Activated CD8-positive, alpha-beta memory T cell treated with anti-CD3 and anti-CD28 coated beads for 1 hour (primary cell): ENCODE measurements around the gene HMGCLL1.

Experiments used
- DNase-seq, 2 donors: peaks; one replicate each; pipeline ENCODE4 v3.0.0-alpha.2; 2020; ENCODE audit warnings: low read depth in 1 of 2; ENCODE audit errors: extremely low read depth in 1 of 2

Gene HMGCLL1

DNA sequence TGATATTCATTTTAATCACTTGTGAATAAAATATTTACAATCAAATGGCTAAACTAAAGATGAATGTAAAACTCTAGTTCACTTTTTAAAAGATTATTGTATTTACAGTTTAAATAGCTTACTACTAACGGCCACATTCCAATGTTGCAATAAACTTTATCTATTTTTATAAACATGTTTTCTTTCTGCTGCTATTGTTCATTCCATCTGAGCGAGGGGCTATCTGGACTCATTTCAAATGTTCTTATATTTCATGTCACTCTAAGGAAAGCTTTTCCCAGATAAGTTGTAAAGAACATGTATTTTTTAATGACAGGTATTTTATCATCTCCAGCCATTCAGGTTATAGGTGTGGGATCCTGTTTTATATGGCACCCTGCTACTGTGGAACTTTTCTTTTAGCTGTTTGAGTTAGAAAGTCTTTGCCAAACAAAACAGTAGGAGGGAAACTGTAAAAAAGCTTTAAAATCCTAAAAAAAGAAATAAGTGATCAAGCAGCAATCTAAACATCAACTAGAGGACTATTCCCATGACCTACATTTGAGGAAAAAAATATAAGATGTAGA, 42.5 kb downstream of the HMGCLL1 start:
- no peak for DNase-seq

DNA sequence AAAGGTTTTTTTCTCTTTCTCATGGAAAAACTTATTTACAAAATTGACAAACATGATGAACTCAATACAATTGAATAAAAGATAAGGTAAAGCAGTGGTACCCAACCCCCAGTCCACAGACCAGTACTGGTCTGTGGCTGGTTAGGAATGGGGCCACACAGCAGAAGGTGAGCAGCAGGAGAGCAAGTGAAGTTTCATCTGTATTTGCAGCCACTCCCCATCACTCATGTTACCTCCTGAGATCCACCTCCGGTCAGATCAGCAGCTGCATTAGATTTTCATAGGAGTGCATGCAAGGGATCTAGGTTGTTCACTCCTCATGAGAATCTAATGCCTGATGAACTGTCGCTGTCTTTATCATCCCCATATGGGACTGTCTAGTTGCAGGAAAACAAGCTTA, 47.5 kb downstream of the HMGCLL1 start:
- no peak for DNase-seq

DNA sequence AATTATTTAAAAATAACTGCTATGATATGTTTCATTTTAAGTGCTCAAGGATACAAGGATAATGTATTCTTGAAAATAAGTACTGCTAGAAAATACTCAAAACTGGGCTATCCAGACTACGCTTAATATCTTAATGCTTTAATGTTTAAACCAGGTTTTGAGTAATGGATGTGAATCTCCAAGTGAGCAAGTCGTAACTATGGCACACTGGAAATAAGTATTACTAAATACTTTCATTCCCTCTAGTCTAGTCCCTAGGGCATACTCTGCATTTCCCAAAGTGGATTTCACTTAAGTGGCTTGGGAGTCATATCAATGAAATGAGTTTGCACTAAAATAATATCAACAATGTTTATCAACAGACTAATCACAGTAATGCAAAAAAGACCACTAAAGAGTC, 48.1 kb downstream of the HMGCLL1 start:
- DNase-seq = no peak

DNA sequence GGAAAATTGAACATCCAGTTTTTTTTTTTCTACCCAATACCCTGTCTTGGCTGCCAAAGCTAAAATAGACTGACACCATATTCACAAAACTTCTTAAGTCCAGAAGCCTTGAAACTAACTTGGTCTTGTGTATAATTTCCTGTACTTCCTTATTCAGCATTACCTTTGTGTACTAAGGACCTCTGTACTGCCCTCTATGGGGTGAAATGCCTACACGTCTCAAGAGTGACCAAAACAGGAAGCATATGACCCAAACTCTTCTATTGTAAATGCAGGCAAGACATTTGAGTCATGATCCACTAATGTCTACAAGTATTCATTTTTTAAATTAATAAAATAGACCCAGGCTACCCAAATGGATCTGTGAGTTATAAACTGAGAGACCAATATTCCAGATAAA, 50.4 kb downstream of the HMGCLL1 start:
- no peak for DNase-seq

DNA sequence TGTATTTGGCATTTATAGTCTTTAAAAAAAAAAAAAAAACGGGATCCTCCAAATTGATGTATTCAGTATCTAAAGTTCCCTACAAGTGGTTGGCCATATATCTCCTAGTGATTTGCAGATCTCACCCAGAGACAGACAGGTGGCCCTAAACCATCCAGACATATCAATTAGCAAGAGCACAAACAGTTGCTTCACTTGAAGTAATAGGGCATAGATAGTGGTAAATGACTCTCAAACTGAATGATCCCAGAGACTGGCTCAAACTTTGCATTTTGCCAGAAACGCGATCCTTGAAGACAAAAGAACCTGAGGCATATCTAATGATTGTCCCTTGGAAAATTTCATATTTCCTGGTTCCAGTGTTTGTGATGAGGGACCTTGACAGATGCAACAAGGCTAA, 54.6 kb downstream of the HMGCLL1 start:
- DNase-seq = no peak

DNA sequence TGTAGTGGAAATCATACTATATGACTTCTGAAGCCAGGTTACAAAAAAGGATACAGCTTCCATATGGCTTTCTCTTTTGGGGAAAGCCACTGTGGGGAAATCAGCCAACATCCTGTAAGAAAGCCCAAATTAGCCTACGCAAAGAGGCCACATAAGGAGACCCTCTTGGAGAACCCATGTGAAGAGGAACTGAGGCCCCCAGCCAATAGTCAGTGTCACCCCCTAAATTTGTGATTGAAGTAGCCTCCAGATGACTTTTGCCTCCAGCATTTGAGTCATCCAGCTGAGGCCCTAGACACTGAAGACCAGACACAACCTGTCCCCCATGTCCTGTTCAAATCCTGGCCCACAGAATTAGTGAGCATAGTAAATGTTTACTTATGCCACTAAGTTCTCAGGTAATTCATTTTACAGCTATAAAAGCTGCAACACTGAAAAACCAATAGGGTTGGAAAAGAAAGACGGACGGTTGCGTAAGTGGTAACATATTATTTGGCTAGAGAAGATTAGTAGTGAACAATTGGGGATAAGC, 60.4 kb downstream of the HMGCLL1 start:
- no peak for DNase-seq

DNA sequence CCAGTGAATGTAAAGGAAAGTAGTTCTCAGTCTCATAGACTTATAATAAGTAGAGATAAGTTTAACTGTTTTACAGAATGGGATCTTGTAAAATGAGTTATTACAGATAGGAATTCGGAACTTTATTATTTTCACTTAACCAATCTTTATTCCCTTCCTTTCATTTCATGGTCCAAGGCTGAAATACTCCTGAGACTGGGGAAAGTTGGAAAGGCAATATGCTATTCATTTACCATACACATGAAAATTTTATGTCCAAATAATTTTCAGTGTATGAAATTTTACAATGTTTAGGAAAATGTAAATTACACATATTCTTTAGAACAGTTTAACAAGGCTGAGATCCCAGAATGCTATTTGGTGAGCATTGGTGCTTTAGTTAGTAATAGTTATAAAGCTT, 62.3 kb downstream of the HMGCLL1 start:
- DNase-seq = no peak

DNA sequence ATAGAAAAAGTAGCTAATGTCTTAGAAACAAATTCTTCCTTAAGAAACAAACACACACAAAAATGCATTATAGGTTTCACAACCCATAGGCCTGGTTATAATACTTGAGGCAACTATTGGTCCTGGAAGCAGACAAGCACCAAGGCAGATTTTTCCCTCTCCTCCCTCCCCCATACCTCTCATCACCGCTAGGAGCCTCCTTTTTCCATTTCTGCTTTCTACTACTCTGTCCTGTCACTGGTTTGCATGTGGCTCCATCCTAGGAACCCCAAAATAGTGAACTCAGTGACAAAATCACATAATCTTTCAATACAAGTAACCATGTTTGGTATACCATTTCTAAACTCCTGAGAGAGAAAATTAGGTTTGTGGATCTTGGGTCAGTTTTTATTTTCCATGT, 66.1 kb downstream of the HMGCLL1 start:
- no peak for DNase-seq

DNA sequence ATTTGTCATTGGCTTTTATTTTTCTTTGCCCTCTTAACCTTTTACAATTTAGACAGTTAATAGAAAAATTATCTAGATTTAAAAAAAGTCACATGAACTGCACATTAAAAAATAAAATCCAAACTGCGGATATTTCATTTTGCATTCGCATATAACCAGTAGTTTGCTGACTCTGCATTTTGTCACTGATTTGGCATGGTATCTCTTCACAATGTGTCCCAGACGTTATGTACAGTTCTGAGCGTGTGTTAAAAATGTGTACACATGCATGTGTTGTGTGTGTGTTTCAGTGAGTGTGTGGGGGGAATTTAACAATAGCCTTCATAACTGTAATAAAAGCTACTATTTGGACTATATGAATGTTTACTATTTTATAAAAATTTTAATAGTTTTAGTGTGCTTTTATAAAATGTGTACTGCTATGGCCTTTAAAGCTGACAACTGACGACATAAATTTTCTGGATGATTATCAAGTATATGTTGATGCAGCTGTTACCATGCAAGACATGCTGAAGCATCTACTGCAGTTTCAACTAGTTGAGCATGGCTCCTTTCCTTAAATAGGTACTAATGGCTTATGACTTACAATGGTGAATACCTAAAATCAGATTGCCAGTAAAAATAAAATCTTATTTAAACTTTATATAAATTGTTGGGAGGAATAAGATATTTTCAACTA, 67.7 kb downstream of the HMGCLL1 start:
- no peak for DNase-seq

DNA sequence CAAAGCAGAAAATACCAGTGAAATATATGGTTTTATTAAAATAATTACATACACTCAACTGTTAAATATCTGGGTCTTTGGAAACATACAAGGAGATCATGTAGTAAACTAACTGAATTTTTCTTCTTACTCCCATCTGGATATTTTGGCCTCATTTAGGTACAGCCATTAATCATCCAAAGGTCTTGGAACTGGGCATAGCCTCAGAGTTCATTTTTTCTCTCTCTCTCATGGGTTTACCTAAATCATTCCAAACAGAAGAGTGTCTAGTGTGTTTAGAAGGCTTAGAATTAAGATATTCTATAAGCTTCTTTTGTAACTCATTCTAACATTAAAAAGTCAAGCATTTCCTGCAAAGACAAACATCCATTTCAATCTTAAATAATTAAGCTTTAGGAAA, 79.4 kb downstream of the HMGCLL1 start:
- no peak for DNase-seq

DNA sequence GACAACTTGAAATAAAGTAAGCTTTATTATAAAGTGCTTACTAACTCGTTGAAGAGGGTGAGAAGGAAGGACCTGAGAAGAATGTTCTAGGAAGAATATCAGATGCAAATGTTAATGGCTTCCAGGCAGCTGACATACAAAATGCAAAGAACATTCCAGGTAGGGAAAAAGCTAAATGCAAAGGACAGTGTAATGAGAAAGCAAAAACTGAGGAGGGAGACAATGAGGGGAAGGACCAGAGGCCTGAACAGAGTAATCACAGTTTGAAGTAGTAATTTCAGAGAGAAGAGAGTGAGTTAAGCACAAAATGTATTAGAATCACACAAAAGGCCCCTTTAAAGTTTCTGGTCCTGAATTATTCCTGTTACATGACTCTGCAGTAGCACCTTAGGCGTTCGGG, 81.3 kb downstream of the HMGCLL1 start:
- DNase-seq = no peak

DNA sequence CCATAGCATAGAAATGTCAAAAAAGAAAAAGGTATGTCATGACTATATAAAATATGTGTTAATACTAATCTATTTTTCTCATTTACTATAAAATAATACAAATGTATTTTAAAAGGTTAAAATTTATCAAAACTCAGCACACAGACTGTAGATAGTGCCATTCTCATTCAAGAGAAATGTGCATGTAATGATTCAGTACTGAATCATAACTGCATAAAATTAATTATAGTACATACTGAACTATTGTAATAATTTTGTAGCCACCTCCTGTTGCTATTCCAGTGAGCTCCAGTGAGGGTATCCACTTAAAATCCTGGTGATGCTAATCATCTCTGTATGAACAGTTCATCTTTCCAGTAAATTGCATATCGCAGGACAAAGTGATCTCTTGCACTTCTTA, 82.8 kb downstream of the HMGCLL1 start:
- DNase-seq = no peak

DNA sequence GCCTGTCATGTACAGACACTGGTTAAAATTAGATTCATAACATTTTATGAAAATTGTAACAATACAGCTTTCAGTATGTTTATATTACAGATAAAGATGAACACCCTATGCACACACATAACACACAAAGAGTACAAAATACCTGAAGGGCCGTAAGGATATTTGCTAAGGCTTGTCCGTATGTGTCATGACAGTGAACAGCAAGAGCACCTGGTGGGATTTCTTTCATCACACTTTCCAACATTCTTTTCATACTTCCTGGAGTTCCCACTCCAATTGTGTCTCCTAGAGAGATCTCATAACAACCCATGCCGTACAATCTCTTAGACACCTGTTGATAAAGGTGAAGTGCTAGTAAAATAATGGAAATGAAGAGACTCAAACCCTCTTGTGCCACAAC, 83.7 kb downstream of the HMGCLL1 start:
- no peak for DNase-seq

DNA sequence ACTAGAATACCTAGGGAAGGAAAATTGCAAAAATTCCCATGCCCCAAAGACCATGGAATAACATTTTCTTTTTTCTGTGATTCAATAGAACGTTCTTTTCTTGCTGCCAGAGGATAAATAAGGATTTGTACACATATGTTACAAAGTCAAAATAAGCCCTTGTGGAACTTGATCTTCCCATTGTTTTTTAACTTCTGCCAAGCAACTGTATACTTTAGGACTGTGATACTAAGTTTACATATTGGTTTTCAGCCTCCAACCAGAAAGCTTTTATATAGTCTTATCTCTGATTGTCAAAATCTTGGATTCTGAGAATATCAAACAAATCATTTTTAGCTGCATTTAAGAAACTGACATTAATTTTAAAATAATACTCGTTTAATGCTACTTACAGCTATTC, 84.6 kb downstream of the HMGCLL1 start:
- DNase-seq = no peak

DNA sequence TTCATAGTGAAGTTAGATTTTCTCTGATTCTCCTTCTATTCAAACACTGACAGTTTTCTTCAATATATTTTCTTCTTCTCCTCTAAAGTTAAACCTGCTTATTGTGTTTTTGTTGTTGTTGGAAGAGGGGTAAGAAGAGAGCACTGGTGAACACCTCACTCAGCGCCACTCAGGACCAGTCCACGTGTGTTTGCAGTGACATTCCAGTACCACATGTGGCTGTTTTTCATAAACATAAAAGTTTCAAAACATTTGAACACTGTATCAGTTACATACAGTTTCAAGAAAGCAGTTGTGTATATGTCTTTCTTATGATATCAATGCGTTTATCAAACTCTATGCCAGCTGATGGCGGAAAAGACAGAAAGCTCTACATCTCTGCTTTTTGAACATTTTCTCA, 86.7 kb downstream of the HMGCLL1 start:
- DNase-seq = no peak

DNA sequence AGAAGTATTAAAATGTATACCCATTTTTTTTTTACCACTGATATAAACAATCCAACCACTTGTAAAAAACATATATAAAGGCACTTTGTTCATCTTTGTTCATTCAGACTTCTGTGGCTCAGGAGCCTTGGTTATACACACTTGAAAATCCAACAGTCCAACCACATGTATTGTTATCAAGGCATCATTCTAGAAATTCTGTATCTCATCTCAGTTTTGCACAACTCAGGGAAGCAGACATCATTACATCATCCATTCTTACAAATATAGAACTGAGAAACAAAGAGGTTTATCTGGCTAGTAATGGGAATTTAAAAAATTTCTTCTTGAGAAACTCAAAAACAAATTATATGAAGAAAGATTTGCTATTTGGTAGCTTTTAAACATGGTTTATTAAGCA, 88.1 kb downstream of the HMGCLL1 start:
- no peak for DNase-seq

DNA sequence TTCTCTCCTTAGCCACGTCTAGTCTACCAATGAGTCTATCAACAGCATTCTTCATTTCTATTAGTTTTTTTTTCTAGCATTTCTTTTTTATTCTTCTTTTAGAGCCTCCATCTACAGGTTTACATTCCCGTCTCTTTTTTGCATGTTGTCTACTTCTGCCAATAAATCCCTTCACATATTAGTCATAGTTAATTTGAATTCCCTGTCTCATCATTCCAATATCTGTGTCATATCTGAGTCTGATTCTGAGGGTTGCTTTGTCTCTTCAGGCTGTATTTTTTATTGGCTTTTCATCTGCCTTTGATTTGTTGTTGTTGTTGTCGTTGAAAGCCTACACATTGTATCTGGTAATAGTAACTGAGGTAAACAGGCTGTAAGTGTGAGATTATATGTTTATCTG, 104.6 kb downstream of the HMGCLL1 start:
- DNase-seq = no peak

DNA sequence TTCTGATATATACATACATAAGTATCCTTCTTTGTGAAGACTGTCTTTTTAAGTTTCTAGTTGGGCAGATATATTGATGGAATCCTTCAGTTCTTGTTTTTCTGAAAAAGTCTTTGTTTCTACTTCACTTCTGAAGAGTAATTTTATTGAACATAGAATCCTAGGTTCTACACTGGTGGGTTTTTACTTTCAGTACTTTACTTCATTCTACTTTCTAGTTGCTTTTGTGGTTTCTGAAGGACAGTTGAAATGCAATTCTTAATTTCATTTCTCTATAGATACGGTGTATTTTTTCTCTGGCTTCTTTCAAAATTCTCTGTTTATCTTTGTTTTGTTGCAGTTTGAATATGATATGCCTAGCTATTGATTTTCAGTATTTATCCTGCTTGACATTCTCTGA, 105.3 kb downstream of the HMGCLL1 start:
- DNase-seq = no peak

DNA sequence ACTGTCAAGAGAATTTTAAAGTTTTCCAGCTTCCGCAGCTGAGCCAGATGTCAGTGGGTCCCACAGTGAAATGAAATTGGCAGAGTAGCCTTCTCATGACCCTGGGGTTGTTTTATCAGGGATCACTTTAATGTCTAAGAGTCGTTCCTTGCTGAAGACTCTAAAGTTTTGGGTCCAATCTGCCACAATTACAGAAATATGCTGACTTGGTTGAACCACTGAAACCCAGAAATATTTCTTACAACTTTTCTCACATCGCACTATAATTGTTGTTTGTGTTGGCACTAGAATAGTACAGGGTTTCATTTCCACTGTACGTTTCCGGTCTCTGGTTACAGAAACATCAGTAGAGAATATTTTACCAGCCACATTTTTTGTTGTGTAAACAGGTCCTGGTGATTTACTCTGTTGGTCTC, 109.0 kb downstream of the HMGCLL1 start:
- no peak for DNase-seq

DNA sequence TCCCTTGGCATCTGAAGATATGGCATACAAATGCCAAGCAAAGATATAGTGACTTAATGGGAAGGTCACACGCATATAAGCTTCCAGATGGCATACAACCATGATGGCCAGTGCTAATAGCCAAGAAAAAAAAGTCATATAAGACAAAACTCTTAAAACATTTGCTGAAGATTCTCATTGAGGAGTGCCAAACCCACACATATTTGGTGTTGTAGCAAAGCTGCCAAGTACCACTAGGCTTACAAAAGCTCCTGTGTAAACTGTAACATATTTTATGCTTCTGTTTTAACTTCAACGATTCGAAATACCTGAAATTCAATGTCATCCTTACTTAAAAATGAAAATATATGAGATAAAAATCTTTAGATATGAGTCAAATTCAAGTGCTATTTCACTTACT, 123.0 kb downstream of the HMGCLL1 start:
- DNase-seq = no peak

DNA sequence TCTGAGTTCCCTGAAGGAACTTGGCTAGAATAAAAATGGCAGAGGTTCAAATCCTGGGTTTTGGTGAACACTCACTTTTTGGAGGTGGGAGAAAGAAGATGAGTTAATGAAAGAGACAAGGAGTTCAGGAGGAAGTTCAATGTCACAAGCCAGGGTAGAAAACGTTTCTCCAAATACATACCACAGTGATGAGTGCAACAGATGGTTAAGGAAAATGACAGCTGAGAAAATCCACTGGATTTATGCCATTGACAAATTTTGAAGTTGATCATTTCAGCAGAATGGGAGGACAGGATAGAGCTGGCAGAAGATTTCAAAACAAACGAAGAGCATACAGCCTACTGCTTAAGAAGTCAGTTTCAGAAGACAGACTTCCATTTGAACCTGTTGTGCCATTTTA, 129.0 kb downstream of the HMGCLL1 start:
- no peak for DNase-seq

DNA sequence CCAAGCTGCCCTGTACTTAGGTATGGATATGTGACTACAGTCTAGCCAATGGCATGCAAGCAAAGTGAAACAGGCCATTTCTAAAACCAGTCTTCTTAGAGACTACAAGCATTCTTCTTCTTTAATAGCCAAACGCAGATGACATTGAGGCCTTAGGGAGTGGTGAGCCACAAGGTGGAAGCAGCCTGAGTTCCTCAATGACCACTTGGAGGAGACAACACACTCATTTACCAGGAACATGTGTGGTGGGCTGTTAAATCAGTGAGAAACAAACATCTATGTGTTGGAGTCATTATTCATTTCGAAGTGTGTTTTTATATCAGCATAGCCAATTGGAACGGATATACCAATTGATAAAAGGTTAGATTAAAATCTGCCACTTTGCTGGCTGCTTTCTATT, 129.8 kb downstream of the HMGCLL1 start:
- no peak for DNase-seq

DNA sequence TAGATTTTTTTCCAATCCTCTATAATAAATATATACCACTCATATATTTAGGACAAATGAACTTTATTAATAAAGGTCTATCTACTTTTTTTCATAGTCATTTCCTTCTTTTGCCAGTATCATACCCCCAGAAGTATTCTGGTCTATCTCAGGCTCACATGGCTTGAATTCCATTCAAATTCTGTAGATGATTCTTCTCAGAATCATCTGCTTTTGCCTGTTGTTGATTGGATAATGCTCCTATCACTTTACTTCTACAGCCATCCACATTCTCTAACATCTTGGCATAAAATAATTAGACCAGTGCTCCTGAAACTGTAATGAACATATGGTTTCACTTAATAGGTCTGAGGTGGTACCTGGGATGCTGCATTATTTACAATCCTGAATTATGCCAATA, 130.5 kb downstream of the HMGCLL1 start:
- no peak for DNase-seq
